Stimulated activated CD4-positive, alpha-beta T cell treated with anti-CD3 and anti-CD28 coated beads, TNF-alpha, amount 100 ng/mL, for 24 hours (primary cell): Measurements from ENCODE around the gene LRRN2.

Experiments
- DNase-seq, 3 experiments: peaks; one replicate each; pipeline ENCODE4 v3.0.0-alpha.2; 2020; ENCODE audit warnings: low read depth in 3 of 3

LRRN2 gene

DNA sequence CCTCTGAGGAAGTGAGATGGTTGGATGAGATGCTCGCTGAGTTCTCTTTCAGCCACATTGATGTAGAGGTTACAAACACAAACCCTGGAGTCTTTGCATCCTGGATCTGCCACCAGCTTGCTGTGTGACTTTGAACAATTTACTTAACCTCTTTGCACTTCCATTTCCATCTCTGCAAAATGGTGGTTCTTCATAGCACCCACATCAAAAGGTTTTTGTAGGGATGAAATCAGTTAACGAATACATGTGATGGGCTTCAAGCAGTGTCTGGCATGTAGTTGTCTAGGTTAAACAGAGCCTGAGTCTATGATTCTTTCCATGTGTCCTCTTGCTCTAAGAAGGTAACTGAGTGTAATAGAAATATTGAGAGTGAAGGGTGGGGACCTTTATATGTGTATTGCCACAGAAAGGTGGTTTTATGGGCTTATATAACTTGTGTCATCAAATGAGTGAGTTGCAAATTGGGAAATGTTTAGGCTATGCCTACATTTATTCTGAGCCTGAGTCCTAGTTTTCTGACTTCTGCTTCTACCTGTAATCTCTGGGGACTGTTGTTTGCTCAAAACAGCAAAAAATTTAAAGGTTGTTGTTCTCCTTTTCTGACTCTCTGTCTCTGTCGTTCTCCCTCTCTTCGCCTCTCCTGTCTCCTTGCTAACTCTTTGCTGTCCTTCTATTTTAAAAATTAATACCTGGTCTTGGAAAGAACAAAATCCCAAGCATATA, 27.3 kb upstream of the LRRN2 start:
- DNase-seq: no peak

- DNase-seq: no peak
Measured at GRCh38 chr1:204711947-204712701, 26.6 kb upstream of the LRRN2 start.

DNA sequence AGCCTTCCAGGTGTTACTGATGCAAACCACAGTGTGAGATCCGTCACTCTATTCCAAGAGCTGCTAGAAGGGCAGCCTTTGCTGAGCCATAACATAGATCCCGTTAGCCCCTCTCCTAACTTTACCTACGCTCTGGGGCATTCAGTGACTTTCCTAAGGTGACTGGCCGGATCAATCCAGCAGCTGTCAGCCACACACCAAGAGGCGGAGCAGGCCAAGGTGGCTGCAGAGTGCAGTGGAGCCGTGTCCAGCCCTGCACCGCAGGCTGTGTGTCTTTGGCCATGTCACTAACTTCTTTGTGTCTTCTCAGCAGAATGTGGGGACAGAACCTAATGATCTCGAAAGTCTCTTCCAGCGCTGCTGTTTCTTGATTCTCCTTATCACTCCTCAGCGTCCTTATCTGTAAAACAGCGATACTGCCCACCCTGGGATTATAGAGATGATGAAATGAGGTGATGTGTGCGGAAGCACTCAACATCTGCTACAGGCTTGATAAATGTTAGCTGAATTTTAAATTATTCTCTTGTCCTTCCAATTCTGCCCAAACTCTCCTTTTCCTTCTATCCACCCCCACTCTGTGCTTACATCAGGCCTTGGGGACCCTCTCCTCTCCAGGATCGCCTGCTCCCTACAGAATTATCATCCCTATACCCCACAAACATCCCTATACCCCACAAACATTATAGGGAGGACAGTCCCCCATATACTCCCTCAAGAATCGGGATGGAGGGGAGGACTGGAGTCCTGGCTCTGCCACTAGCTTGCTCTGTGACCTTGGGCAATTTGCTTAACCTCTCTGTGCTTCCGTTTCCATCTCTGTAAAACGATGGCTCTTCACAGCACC, 25.8 kb upstream of the LRRN2 start:
- no peak for DNase-seq

GRCh38 chr1:204709960-204710912, 24.7 kb upstream of the LRRN2 start:
- no peak for DNase-seq

- no peak for DNase-seq
Measured at GRCh38 chr1:204709021-204709420, 23.5 kb upstream of the LRRN2 start.

DNA sequence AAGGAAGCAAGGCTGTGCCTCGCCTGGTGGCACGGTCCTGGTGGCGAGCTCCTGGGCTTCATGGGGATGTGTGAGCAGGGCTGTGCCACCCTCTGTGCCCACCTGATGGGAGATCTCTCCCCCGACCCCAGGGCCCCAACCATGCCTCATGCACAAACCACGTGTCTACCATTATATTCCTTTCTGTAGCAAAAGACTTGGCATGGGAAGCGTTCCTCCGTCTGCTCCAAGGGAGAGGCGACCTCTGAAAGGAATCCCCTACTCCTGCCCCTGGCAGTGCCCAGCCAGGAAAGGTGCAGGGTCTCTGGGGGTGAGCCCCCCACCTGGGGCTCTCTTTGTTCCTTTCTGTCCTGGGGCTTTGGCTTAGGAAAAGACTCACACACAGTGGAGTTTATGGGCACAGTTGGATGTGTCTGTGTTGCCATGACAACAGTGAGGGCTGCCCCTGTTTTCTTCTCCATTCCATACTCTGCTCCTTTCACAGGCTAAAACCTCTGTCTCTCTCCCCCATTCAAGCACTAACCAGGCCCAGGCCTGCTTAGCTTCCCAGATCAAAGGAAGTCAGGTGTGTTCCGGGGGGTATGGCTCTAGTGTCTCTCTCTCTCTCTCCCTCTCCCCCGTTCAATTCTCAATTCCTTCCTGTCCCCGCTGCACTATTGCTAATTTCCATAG, 21.4 kb upstream of the LRRN2 start:
- DNase-seq: no peak

DNA sequence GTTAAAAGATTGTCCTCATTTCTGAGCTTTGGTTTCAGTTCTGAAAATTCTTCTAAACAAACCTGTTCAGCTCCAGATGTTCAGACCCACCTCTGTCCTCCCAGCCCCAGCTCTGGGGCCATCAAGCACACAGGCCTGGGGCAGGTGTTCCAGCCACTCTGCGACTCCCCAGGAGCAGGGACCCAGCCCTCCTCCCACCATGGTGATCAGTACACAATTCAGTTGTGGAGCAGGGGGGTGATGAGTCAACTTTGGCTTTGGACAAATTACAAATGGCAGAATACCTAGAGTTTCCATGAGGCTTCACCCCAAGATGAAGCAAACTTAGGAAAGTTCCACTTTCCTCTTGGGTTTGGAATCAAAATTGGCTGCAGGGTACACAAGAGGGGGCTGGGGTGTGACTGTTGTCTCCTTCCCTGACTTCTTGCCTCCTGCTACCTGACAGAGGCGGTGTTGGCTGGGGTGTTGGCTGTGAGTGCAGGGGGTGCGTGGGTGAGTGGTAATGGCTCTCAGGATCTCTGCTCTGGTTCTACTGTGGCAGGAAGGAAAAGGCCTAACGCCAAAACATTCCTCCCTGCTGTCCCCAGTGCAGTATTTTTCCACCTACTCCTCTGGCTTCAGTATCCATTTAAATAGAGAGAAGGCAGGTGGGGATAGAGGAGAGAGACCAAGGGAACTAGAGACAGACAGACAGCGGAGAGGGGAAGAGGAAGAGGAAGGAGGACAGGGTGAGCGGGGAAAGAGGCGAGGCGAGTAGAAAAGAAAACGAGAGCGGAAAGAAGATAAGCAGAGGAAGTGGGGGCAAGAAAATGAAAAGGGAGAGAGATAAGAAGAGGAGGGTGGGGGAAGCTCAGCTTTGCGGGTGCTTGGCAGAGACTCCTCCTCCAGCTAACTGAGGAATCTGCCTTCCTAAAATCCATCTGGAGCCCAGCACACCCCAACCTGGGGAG, 20.6 kb upstream of the LRRN2 start:
- no peak for DNase-seq

DNA sequence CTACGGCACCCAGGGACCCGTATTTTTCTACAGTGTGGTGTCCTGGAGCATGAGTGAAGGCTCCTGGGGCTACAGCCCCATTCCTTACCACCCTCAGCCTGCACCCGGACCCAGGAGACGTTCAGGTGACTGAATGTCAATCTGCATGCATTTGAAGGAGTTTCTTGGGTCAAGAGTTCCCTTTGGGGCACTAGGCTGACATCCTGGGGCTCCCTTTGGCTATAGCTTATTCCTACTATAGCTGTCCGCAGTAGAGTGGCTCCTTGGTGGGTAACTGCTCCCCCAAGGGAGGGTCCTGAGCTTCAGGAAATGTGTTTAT, 19.9 kb upstream of the LRRN2 start:
- no peak for DNase-seq

DNA sequence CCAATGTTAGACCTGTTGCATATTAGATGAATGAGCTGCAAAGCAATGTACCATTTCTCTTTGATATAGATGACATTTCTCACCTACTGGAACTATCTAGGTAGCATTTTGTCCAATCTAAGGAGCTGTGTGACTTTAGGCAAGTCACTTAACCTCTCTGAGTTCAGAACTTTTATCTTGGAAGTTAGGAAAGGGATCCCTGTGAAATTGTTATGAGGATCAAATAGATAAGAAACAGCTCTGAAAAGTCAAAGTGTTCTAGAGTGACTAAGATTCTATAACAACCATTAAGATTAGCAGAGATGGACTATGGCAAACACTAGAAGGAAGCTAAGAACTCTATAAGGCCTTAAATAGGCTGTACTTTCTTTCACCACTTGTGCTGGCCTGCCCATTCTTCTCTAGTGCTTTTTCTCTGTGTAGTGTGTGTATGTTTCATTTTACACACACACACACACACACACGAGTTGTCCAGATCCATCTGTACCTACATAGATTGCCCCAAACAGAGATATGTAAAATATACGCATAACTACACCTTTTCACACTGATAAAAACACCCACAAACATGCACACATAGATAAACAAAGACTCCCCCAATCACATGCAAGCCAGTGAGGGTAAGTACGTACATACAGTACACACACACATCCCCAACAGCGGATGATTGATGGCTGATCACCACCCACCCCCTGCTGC, 19.4 kb upstream of the LRRN2 start:
- no peak for DNase-seq

DNA sequence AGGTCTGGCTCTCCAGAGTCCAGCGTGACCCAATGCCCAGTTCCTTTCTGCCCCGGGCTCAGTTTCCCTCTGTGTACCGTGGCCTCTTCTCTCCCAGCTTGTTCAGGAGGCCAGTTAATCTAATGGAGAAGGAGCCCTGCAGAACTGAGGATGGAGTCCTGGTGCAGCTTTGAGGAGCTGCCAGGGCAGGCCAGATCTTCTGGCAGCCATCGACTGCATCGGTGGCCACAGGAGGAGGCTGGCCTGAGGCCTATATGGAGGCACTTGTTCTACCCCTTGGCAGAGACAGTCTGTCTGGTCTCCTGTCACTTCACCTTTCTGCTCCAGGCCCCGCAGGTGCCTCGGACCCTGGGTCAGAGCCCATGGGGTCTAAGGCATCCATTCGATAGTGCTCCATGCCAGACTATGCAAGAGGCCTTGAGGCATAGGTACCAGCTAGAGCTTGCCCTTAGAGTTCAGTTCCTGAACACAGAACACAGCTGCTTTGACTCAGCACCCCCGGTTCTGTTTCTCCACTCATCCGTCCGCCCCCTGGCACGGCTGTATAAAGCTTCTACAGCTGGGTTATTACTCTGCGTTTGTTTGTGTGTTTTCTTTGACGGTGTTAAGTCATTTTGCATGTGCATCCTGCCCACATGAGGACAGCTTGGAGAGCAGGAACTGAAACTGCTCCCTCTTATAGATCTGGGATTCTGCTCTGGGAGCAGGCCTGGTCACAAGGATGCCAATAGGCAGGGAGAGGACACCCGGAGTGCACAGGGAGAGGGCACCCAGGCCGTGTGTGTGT, 18.5 kb upstream of the LRRN2 start:
- no peak for DNase-seq

GRCh38 chr1:204703268-204703664, 17.7 kb upstream of the LRRN2 start:
- no peak for DNase-seq

- no peak for DNase-seq
Measured at GRCh38 chr1:204702552-204703267, 17.2 kb upstream of the LRRN2 start.

GRCh38 chr1:204701229-204701628, 15.7 kb upstream of the LRRN2 start:
- no peak for DNase-seq

GRCh38 chr1:204697893-204698292, 12.4 kb upstream of the LRRN2 start:
- no peak for DNase-seq

DNA sequence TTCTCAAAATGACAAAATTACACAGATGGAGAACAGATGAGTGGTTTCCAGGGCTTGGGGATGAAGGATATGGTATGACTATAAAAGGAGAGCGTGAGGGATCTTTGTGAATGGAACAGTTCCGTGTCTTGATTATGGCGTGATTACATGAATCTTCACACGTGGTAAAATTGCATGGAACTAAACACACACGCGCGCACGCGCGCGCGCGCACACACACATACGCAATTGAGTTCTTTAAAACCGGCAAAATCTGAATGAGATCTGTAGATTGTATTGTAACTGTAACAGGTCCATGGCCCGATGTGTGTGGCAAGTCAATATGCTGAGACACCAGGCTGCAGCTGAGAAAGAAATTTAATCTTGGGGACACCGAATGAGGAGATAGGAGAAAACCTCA, 11.1 kb upstream of the LRRN2 start:
- no peak for DNase-seq

- DNase-seq: no peak
Measured at GRCh38 chr1:204695692-204696091, 10.2 kb upstream of the LRRN2 start.

DNA sequence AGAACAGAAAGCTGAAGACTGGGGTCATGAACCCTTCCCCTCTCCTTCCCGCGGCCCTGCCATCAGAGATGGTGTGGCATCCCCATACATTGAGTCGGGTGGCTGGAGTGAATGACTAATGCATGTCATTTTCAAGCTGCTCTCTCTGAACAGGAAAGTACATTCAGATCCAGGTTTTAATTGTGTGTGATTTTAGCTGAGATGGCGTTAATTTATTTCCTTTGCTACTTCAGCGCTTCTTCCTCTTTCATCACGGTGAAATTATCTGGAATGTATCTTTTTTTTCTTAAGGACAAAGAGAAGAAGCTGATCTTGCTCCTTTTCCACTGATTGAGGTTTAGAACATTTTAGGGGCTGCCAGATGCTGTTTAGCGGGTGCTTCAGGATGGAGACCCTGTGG, 8.6 kb upstream of the LRRN2 start:
- no peak for DNase-seq

GRCh38 chr1:204692841-204693356, 7.4 kb upstream of the LRRN2 start:
- no peak for DNase-seq
